A673 (cell line): Measurements from ENCODE around the gene NRXN2.

Source experiments
- CTCF ChIP-seq: fragments of 300-800, 200-600 bp; sonication (generic); conservative IDR thresholded peaks from 2 replicates; pipeline ENCODE4 v1.5.1; 2017; ENCODE audit warnings: low read depth, mild to moderate bottlenecking, antibody characterized with exemption, low read length, moderate library complexity, mixed read lengths
- EZH2 ChIP-seq: fragments of 200-600 bp; sonication (generic); IDR thresholded peaks from 2 replicates; pipeline ENCODE4 v1.6.1; 2017; ENCODE audit warnings: borderline replicate concordance, low read depth, mild to moderate bottlenecking, mixed read lengths, antibody characterized with exemption, low read length; ENCODE audit not compliant: poor library complexity, severe bottlenecking

- TF ChIP-seq CTCF (no peak), EZH2 (no peak)
These were observed 32.8 kb downstream of the NRXN2 start for GRCh38 chr11:64690235-64690634.
